GM19240 (cell line): Measurements from ENCODE around the gene PAFAH1B1.

Source experiments
- DNase-seq: peaks from one replicate; pipeline ENCODE4 v3.0.0; 2011; ENCODE audit warnings: low spot score; ENCODE audit not compliant: insufficient read length

The PAFAH1B1 gene

GRCh38 chr17:2719861-2720260 lies 126.4 kb downstream of the PAFAH1B1 start:
- DNase-seq, result no peak

GRCh38 chr17:2721603-2722002 lies 128.1 kb downstream of the PAFAH1B1 start:
- DNase-seq, result no peak

- no peak for DNase-seq
Observed at GRCh38 chr17:2722611-2723010, 129.2 kb downstream of the PAFAH1B1 start.

GRCh38 chr17:2723505-2723996 lies 130.1 kb downstream of the PAFAH1B1 start:
- DNase-seq, result no peak

GRCh38 chr17:2723997-2724783 lies 130.7 kb downstream of the PAFAH1B1 start:
- no peak for DNase-seq

- no peak for DNase-seq
Observed at GRCh38 chr17:2724784-2725164, 131.3 kb downstream of the PAFAH1B1 start.

- DNase-seq, result no peak
Observed at GRCh38 chr17:2730764-2731353, 137.4 kb downstream of the PAFAH1B1 start.

- DNase-seq, result no peak
Observed at GRCh38 chr17:2731807-2732206, 138.4 kb downstream of the PAFAH1B1 start.

GRCh38 chr17:2734939-2735338 lies 141.5 kb downstream of the PAFAH1B1 start:
- no peak for DNase-seq
